ENCODE measurements around the gene SLC49A3.
"Not testable (repeated sequence)": the region's sequence is repeated elsewhere in the genome, so short reads cannot be mapped to it uniquely, and the experiment has no call there.

The SLC49A3 gene

DNA sequence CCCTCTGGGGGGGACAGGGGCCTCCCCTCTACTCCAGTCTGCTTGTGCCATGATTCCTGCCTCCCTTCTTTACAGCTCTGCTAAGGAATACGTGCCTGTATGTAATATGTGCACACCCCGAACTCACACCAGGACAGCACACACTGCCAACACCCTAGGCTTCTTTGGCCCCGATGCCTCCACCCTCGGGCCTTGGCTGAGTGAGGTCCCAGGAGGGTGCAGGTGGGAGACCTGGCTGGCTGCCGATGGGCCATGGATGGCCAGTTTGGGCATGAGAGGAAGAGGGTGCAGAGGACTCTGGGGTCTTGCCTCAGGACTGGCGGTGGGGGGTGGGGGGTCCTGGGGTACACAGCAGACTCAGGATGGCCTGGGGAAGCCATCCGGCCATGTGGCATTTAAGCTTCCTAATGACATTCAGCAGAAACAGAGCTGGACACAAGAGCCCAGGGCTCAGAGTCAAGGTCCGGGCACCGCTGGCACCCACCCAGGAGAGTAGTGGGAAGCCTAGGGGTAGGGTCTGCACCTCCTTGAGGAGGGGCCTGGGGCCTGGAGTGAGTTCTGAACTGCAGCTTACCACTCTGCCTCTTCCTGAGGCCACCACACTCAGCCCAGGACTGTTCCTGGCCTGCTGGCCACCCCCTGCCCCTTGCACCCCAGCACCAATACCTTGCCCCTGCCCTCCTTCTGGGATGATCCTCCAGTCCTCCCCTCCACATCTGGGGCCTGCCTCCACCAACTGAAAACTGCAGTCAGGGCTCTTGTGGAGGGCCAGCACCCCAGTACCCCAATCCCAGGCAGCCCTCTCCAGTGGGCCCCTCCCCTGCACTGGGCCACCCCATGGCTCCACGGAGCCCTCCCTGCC, 14.6 kb upstream of the SLC49A3 start:
- peaks cover 4% of the 10 kb centered on the region; the same call in 1 of the 2 replicates for H3K4me1 ChIP-seq
- DNase-seq (ENCODE audit: low spot score in 2 of 2), result no peak
- in situ Hi-C loops (cut with MboI; ENCODE audit: low sequenced_read_pairs), result no loop called here
- peaks cover 3% of the 10 kb centered on the region for H3K36me3 ChIP-seq (replicated peaks)
- no peak overlapping the region for H3K4me3 ChIP-seq
- H3K9me3 ChIP-seq, result no peaks in the 10 kb centered on the region
- H3K27me3 ChIP-seq (ENCODE audit: low read depth), result no peaks in the 10 kb centered on the region

DNA sequence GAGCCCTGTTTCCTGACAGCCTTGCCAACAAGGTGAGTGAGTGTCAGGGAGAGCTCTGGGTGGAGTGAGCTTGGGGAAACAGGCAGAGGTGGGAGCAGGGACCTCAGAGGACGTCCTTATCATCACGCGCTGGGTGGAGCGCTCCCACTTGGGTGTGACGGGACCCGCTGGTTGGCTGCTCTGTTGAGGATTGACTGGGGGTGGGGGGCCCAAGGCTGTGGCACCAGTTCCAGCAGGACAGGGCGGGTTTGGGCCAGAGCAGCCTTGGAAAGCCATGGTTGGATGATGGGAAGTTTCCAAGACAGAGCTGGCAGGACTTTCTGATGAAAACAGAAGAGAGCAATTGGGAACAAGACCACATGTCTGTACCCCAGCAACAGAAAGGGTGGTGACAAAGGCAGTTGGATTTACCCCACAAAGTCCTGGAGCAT, 13.7 kb upstream of the SLC49A3 start:
- H3K4me3 ChIP-seq, result no peak overlapping the region
- no peaks in the 10 kb centered on the region for H3K9me3 ChIP-seq
- DNase-seq (ENCODE audit: low spot score in 2 of 2), result no peak
- peaks cover 3% of the 10 kb centered on the region for H3K36me3 ChIP-seq (replicated peaks)
- in situ Hi-C loops (cut with MboI; ENCODE audit: low sequenced_read_pairs), result no loop called here
- H3K27me3 ChIP-seq (ENCODE audit: low read depth), result no peaks in the 10 kb centered on the region
- peaks cover 4% of the 10 kb centered on the region; the same call in 1 of the 2 replicates for H3K4me1 ChIP-seq

DNA sequence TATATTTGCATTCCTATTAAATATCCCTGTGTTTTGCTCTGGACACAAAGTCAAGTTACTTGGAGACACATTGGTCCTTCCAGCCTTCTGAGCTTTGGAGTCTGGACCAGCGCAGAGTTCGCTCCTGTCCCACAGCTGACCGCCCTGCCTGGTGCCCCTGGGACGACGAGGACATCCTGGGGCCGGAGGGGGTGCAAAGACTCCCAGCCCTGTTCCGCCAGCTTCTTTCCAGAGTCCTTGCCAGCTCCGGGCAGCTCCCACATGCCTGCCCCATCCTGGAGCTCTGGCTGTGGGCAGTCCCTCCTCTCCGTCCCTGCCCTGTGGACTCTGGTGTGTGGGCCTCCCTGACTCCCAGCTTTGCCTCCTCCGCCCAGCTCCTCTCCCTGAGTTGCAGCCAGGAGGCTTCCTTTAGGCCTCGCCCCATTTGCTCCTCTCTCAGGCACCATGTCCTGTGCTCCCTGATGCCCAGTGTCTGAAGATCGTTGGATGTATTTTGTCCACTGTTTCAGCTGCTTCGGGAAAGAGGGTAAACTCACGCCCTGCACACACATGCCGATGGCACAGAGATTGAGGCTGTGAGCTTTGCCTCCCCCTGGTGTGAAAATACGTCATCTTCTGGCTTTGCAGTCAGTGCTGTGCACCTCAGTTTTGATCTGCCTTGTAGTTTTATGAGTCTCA, 11.8 kb upstream of the SLC49A3 start:
- no peak for DNase-seq (ENCODE audit: low spot score in 2 of 2)
- H3K27me3 ChIP-seq (ENCODE audit: low read depth), result no peaks in the 10 kb centered on the region
- peaks cover 2% of the 10 kb centered on the region; the same call in 1 of the 2 replicates for H3K4me1 ChIP-seq
- H3K36me3 ChIP-seq (replicated peaks), result peaks cover under 1% of the 10 kb centered on the region
- in situ Hi-C loops (cut with MboI; ENCODE audit: low sequenced_read_pairs), result no loop called here
- H3K4me3 ChIP-seq, result no peak overlapping the region
- H3K9me3 ChIP-seq, result no peaks in the 10 kb centered on the region

DNA sequence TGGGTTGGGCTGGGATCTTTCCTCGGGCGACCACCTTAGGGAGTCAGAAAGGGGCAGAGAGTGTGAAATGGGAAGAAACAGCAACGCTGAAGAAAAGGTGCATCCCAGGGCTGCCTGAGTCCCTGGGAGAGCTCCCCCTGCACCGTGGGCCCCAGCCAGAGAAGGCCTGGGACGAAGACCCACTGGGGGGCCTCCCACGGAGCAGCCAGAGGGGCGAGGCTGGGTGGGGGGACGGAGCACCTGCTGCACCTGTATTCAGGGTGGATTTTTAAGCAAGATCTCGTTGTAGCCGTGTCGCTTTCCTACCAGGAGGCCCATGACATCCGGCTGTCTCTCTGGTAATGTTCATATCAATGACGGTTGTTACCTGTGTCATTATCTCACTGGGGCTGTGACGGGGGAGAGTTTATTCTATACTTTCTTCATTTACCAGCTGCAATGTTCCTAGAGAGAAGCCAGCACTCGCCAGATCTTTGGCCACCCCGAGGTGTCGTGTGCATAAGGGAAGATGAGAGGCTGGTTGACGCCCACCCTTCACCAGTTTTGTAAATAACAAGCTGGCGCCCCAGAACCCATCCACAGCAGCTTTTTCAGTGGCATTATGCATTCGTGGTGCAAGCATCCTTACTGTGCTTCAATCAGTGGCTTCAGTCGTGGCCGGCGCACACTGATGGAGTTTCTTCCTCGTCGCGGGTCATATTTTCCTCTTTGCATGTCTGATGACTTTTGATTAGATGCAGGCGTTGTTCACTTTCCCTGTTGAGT, 11.0 kb upstream of the SLC49A3 start:
- DNase-seq (ENCODE audit: low spot score in 2 of 2), result no peak
- H3K4me1 ChIP-seq, result no peaks in the 10 kb centered on the region
- no peaks in the 10 kb centered on the region for H3K27me3 ChIP-seq (ENCODE audit: low read depth)
- no peaks in the 10 kb centered on the region for H3K9me3 ChIP-seq
- no peaks in the 10 kb centered on the region for H3K36me3 ChIP-seq (replicated peaks)
- in situ Hi-C loops (cut with MboI; ENCODE audit: low sequenced_read_pairs), result no loop called here
- H3K4me3 ChIP-seq, result no peak overlapping the region

DNA sequence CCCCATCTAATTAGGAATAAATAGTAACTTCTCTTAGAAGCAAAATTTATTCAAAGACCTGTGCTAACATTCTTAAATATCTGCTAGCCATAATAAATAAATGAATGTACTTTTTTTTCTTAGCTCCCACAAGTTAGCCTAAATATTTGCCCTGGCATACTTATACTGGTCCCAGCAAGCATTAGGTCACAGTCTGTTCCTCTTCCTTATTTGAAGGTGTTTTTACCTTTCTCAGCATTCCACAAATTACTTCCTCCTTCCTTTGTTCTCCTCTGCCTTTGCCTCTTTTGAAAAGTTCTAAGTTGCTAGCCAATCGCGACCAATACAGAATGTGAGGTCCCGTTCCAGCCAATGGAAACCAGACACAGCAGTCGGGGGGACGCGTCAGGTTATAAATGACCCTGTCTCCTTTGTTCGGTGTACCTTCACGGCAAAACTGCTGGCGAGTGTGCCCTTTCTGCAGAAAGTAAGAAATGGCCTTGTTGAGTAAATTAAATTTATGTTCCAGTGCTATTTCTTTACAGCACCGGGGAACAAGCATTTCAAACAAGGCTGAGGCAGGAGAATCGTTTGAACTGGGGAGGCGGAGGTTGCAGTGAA, 5.5 kb upstream of the SLC49A3 start:
- H3K36me3 ChIP-seq (replicated peaks); DNase-seq (ENCODE audit: low spot score in 2 of 2); in situ Hi-C loops (cut with MboI; ENCODE audit: low sequenced_read_pairs); H3K9me3 ChIP-seq; H3K27me3 ChIP-seq (ENCODE audit: low read depth); H3K4me3 ChIP-seq: not testable (repeated sequence)
- peaks cover 19% of the 10 kb centered on the region for H3K4me1 ChIP-seq

DNA sequence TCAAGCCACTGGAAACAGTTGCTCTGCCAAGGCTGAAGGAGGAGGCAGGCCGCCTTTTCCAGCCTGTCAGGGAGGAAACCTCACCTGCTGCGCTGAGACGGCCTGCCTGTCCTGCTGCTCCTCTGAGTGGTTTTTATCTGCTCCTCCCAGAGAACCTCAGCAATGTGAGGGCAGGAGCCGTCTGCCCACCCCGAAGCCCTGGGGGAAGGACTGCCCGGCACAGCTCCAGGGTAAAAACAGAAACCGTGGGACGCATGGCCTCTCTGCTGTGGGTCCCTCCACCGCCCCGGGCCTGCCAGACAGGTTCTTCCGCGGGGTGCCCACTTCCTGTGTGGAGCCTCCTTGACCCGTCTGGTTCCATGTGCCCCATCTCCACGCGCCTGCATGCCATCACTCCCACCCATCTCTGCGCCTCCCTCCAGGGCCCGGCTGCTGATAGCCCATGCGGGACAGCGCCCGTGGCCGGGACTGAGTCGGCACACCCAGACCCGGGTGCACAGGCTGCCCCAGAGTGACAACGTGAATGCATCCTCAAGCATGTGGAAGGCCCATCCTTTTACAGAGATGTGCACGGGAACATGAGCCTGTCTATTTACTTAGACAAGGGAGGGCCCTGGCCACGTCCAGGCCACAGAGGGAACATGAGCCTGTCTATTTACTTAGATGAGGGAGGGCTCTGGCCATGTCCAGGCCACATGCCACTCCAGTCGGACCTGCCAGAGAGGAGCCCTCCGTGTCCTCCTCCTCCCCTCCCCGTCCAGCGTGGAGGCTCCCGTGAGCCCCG, 4.0 kb upstream of the SLC49A3 start:
- peaks cover 19% of the 10 kb centered on the region for H3K4me1 ChIP-seq
- H3K27me3 ChIP-seq (ENCODE audit: low read depth), result no peaks in the 10 kb centered on the region
- in situ Hi-C loops (cut with MboI; ENCODE audit: low sequenced_read_pairs), result no loop called here
- H3K9me3 ChIP-seq, result peaks cover 3% of the 10 kb centered on the region; the same call in 1 of the 2 replicates
- H3K4me3 ChIP-seq, result no peak overlapping the region
- DNase-seq (ENCODE audit: low spot score in 2 of 2), result peak in 1 of 2 experiments; percentile 76
- no peaks in the 10 kb centered on the region for H3K36me3 ChIP-seq (replicated peaks)

DNA sequence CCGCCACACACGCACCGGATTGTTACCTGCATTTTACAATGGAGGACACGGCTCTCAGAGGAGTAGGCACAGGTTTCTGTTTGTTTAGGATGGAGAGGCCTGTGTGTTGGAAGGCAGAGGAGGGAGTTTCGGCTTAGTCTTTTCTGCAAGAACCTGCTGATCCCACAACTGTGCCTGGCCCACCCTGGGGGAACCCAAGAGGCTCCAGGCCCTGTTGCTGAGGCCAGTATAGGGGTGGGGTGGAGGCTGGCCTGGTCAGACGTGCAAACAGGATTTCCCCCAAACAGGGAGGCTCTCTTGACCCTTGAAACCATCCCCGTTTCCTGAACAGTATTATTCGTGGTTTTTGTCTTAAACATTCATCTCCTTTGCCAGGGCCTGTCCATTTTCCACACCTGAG, 772 bp upstream of the SLC49A3 start:
- Histone ChIP-seq H3K27me3 (ENCODE audit: low read depth) (no peaks in the 10 kb centered on the region), H3K9me3 (peaks cover 3% of the 10 kb centered on the region; the same call in 1 of the 2 replicates), H3K36me3 (replicated peaks) (no peaks in the 10 kb centered on the region), H3K4me3 (no peak overlapping the region), H3K4me1 (peaks cover 19% of the 10 kb centered on the region)
- in situ Hi-C loops (cut with MboI; ENCODE audit: low sequenced_read_pairs), result no loop called here
- DNase-seq (ENCODE audit: low spot score in 2 of 2), result no peak

DNA sequence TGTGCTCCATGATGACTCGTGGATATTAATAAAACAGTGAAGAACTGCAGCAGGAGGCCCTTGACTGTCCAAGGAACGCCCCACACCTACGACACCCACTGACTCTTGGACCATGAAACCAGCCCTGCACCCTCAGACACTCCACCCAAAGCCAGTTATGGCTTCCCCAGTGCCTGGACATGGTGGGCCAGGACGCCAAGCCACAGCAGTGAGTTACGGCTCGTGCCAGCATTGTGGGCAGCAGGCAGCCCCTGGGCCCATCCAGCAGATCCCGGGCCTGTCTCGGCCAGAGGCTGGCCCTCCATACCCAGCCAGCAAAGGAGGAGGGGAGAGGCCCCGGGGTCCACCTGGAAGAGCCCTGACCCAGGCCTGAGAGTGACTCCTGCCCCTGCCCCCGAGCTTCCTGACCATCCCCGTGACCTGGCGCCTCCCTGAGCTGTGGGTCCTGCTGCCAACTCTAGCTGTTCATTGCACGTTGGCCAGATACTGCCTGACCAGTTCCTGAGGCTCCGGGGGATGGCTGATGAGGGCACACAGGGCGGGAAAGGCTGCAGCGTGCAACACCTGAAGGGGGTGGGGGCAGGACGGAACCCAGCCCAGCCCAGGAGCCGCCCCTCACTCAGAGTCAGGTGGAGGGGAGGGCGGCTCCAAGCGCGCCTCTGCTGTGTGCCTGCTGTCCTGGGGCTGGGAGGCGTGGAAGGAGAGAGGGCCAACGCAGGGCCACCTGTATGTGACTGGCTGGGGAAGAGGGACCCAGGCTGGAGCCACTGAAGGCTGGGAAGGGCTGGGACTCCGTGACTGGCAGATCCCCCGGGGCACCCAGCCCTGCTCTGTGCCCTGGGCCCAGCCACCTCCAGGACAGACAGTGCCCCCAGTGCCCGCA, 739 bp downstream of the SLC49A3 start:
- no peaks in the 10 kb centered on the region for H3K36me3 ChIP-seq (replicated peaks)
- no peaks in the 10 kb centered on the region for H3K27me3 ChIP-seq (ENCODE audit: low read depth)
- H3K4me1 ChIP-seq, result peaks cover 22% of the 10 kb centered on the region
- in situ Hi-C loops (cut with MboI; ENCODE audit: low sequenced_read_pairs), result no loop called here
- H3K4me3 ChIP-seq, result no peak overlapping the region
- no peak for DNase-seq (ENCODE audit: low spot score in 2 of 2)
- no peaks in the 10 kb centered on the region; the same call in 1 of the 2 replicates for H3K9me3 ChIP-seq

DNA sequence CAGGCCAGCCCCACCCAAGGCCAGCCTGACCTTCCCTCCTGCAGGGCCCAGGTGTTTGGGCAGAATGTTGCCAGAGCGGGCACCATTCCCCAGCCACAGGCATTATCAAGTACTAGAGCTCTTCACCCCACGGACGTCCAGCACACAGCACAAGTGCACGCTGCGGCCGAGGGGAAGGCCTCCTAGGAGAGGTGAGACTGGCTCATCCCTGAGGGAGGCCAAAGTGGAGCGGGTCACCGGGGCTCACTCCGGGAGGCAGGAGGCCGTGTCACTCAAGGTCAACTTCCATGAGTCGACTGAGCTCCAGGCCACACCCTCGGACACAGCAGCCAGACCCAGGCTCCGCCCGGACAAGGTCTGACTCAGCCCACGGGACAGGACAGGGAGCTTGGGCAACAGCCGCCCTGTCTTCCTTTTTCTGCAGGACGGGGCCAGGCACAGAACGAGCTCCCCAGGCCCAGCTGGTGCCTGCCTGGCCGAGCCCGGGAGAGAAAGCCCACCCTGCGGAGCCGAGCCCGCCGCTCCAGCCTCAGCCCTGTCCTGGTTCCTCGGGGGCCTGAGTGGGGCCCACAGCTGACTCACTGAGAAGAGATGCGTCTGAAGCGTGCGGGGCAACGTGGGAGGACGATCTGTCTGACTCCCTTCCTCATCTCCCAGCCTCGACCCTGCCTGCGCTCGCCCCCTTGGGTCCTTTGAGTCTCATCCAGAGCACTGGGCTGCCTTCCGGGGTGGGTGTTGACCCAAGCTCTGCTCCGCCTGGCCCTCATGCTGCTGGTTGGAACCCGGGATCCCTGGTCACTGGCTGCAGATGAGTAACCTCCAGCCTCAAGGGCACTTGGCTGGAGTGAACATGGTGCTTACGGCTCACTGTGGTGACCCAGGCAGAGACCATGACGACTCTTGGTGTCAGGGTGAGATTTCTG, 1.6 kb downstream of the SLC49A3 start:
- Histone ChIP-seq H3K4me3 (no peak overlapping the region), H3K4me1 (peaks cover 13% of the 10 kb centered on the region), H3K9me3 (no peaks in the 10 kb centered on the region; the same call in 1 of the 2 replicates), H3K36me3 (replicated peaks) (no peaks in the 10 kb centered on the region), H3K27me3 (ENCODE audit: low read depth) (no peaks in the 10 kb centered on the region)
- in situ Hi-C loops (cut with MboI; ENCODE audit: low sequenced_read_pairs), result no loop called here
- peak in 1 of 2 experiments; percentile 68 for DNase-seq (ENCODE audit: low spot score in 2 of 2)

DNA sequence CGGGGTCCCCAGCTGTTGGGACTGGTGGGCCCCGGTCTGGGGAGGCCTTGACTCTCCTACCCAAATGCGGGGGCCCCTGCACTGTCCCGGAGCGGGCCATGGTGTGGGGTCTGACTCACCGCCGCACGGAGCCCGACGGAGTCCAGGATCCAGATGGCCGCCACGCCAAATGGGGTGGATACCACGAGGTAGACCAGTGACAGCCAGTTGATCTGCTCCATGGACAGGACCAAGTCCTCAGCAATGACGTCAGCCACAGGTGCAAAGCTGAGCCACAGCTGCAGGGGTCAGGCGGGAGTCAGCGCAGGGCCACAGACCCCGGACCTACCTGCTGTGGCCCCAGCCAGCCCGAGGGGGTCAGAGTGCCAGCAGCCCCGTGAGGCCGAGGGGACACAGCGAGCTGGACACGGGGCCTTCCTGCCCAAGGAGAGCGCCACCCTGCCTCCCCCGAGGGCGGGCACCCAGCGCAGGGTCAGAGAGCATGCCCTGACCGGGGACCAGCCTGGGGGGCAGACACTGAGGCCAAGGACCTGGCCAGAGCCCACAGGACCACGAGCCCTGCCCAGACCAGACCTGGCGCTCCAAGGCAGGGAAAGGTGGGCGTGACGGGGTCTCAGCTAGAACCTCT, 2.4 kb downstream of the SLC49A3 start:
- in situ Hi-C loops (cut with MboI; ENCODE audit: low sequenced_read_pairs), result no loop called here
- no peaks in the 10 kb centered on the region for H3K36me3 ChIP-seq (replicated peaks)
- no peak overlapping the region for H3K4me3 ChIP-seq
- no peaks in the 10 kb centered on the region for H3K27me3 ChIP-seq (ENCODE audit: low read depth)
- peaks cover 8% of the 10 kb centered on the region; the same call in 1 of the 2 replicates for H3K4me1 ChIP-seq
- peak in 1 of 2 experiments; percentile 8 for DNase-seq (ENCODE audit: low spot score in 2 of 2)
- no peaks in the 10 kb centered on the region for H3K9me3 ChIP-seq
